GM12891 (cell line): ENCODE measurements around the gene WSCD2.

Experiments used
- PAX5 ChIP-seq: IDR thresholded peaks from 2 replicates; pipeline ENCODE4 v1.6.1; 2011; ENCODE audit warnings: low read length, moderate library complexity, mild to moderate bottlenecking; ENCODE audit not compliant: insufficient read depth, severe bottlenecking
- POLR2A ChIP-seq: IDR thresholded peaks from 2 replicates; pipeline ENCODE4 v1.6.1; 2011; ENCODE audit warnings: low read depth, low read length, control low read depth
- POLR2AphosphoS5 ChIP-seq: IDR thresholded peaks from 2 replicates; pipeline ENCODE4 v1.6.1; 2011; ENCODE audit warnings: low read depth, low read length, control low read depth
- POU2F2 ChIP-seq: IDR thresholded peaks from 2 replicates; pipeline ENCODE4 v1.6.1; 2011; ENCODE audit warnings: low read depth, mild to moderate bottlenecking, control low read depth, low read length, moderate library complexity
- SPI1 ChIP-seq: IDR thresholded peaks from 2 replicates; pipeline ENCODE4 v1.6.1; 2011; ENCODE audit warnings: low read depth, low read length, control low read depth
- TAF1 ChIP-seq: IDR thresholded peaks from 2 replicates; pipeline ENCODE4 v1.6.1; 2011; ENCODE audit warnings: low read depth, low read length, control low read depth

DNA sequence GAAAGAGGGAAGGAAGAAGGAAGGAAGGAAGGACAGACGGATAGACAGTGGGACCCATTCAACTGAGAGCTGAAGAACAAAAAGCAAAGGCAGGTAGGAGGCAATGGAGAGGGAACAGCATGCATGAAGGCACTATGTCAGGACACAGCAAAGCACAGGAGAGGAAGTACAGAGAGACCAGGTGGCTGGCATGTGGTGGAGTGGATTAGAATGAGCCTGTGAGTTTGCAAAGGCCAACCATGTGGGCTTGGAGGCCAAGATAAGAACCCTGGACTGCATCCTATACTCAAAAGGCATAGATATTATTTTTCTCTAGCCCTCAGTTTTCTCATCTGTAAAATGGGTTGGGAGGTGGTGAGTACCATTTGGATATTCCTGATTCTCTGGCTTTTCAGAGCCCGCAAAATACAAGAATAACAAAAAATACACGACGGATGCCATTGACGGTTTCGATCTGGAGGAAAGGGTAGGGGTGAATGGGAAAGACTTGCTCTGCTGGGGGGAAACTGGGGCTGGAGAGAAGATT is 102.9 kb downstream of the WSCD2 start:
- TF ChIP-seq POLR2A (no peak), TAF1 (no peak), POU2F2 (no peak), SPI1 (no peak), POLR2AphosphoS5 (no peak), PAX5 (no peak)
